HepG2 (cell line): ENCODE data around the gene RUVBL2. TPM values are rescaled to one million over a fixed set of nuclear protein-coding genes. Genes with fewer than 3 reads are reported as not detected.

ENCODE experiments used
- DNMT1 ChIP-seq: sonication (generic); formaldehyde crosslinking; IDR thresholded peaks from 2 replicates; pipeline ENCODE4 v1.5.1; 2020; ENCODE audit warnings: mild to moderate bottlenecking, missing genetic modification reagents
- ERF ChIP-seq: IDR thresholded peaks from 2 replicates; pipeline ENCODE4 v1.6.1; 2018; ENCODE audit warnings: missing biosample characterization, missing genetic modification reagents
- KDM2A ChIP-seq: sonication (generic); formaldehyde crosslinking; IDR thresholded peaks from 2 replicates; pipeline ENCODE4 v1.4.0; 2020; ENCODE audit warnings: low read depth, missing genetic modification reagents, borderline replicate concordance
- NRL ChIP-seq: sonication (generic); formaldehyde crosslinking; IDR thresholded peaks from 2 replicates; pipeline ENCODE4 v1.5.0; 2020; ENCODE audit warnings: missing genetic modification reagents, mild to moderate bottlenecking, moderate library complexity, borderline replicate concordance
- SP2 ChIP-seq: sonication (generic); formaldehyde crosslinking; IDR thresholded peaks from 2 replicates; pipeline ENCODE4 v1.5.1; 2020; ENCODE audit warnings: mild to moderate bottlenecking, missing genetic modification reagents
- STAT5B ChIP-seq: sonication (generic); formaldehyde crosslinking; IDR thresholded peaks from 2 replicates; pipeline ENCODE4 v1.4.0; 2020; ENCODE audit warnings: missing genetic modification reagents
- U2AF1 ChIP-seq: fragments of 200-400 bp; formaldehyde crosslinking; optimal IDR thresholded peaks from 2 replicates; pipeline ENCODE3; 2017; ENCODE audit warnings: mild to moderate bottlenecking, low read depth, low read length
- ZBED4 ChIP-seq: sonication (generic); formaldehyde crosslinking; IDR thresholded peaks from 2 replicates; pipeline ENCODE4 v1.4.0; 2020; ENCODE audit warnings: missing genetic modification reagents, borderline replicate concordance
- ZMYM2 ChIP-seq: sonication (generic); formaldehyde crosslinking; IDR thresholded peaks from 2 replicates; pipeline ENCODE4 v1.8.0; 2022; ENCODE audit warnings: mild to moderate bottlenecking, missing genetic modification reagents
- ZNF121 ChIP-seq: sonication (generic); formaldehyde crosslinking; IDR thresholded peaks from 2 replicates; pipeline ENCODE4 v1.5.0; 2020; ENCODE audit warnings: mild to moderate bottlenecking, missing genetic modification reagents
- ZNF136 ChIP-seq: sonication (generic); formaldehyde crosslinking; IDR thresholded peaks from 2 replicates; pipeline ENCODE4 v1.8.1; 2022; ENCODE audit warnings: low read depth, mild to moderate bottlenecking, moderate library complexity, missing genetic modification reagents
- ZNF180 ChIP-seq: sonication (generic); formaldehyde crosslinking; IDR thresholded peaks from 2 replicates; pipeline ENCODE4 v1.4.0; 2020; ENCODE audit warnings: low read depth, missing genetic modification reagents, borderline replicate concordance
- ZNF232 ChIP-seq: sonication (generic); formaldehyde crosslinking; IDR thresholded peaks from 2 replicates; pipeline ENCODE4 v1.4.0; 2020; ENCODE audit warnings: missing genetic modification reagents, borderline replicate concordance
- ZNF235 ChIP-seq: sonication (generic); formaldehyde crosslinking; IDR thresholded peaks from 2 replicates; pipeline ENCODE4 v1.8.1; 2023; ENCODE audit warnings: mild to moderate bottlenecking, missing genetic modification reagents, borderline replicate concordance
- ZNF558 ChIP-seq: sonication (generic); formaldehyde crosslinking; IDR thresholded peaks from 2 replicates; pipeline ENCODE4 v1.9.0; 2022; ENCODE audit warnings: mild to moderate bottlenecking, missing genetic modification reagents, borderline replicate concordance
- polyA plus RNA-seq, 8 experiments: library from polyadenylated mRNA; depleted of rRNA in 3 of 8; stranded (reverse) in 7 of 8; unstranded in 1 of 8; fragments of >200 nt; fragmentation: Illumina TruSeq in 4 of 8; extraction: Trizol in 4 of 8; gene quantifications; 2 replicates each; pipeline versions ENCODE4 v1.2.1 to v1.2.3, GENCODE V29; 2011 to 2016; ENCODE audit warnings: low read depth in 4 of 8, missing spikeins in 1 of 8, mixed read lengths in 1 of 8; ENCODE audit not compliant: insufficient read depth in 1 of 8
- total RNA-seq, 5 experiments: library from RNA; depleted of rRNA; stranded (reverse); fragments of >200 nt; fragmentation: Illumina TruSeq; extraction: Trizol; gene quantifications; 2 replicates each; pipeline ENCODE4 v1.2.3, GENCODE V29; 2016; ENCODE audit warnings: low read depth in 1 of 5
- TF ChIP-seq, protein P1 (sequence below): IDR thresholded peaks from 2 replicates; pipeline ENCODE4 v1.6.1; 2012; ENCODE audit warnings: inconsistent platforms
- TF ChIP-seq, protein P2 (sequence below): sonication (generic); formaldehyde crosslinking; IDR thresholded peaks from 2 replicates; pipeline ENCODE4 v1.5.0; 2020; ENCODE audit warnings: missing genetic modification reagents
- TF ChIP-seq, protein P3 (sequence below): sonication (generic); formaldehyde crosslinking; IDR thresholded peaks from 2 replicates; pipeline ENCODE4 v1.5.1; 2020; ENCODE audit warnings: mild to moderate bottlenecking, missing genetic modification reagents, moderate library complexity

Gene RUVBL2
- total and polyA plus RNA-seq, 2 of the 13 experiments (the other 11 are each of a cell fraction or from before 2014, with no cell fraction given) = 120 to 122 TPM

GRCh38 chr19:48946463-48947257 lies 47.0 kb upstream of the RUVBL2 start (continued):
- TF ChIP-seq NRL (CRISPR knock-in tag) (peak; percentile 48; the same call in 1 of the 2 replicates), ZBED4 (CRISPR knock-in tag) (no peak), ERF (CRISPR knock-in tag) (no peak), U2AF1 (no peak), SP2 (CRISPR knock-in tag) (peak; percentile 41; the same call in 1 of the 2 replicates), KDM2A (CRISPR knock-in tag) (no peak), ZNF136 (CRISPR knock-in tag) (no peak), ZNF232 (no peak), ZMYM2 (CRISPR knock-in tag) (no peak), ZNF121 (CRISPR knock-in tag) (no peak), ZNF558 (CRISPR knock-in tag) (no peak), ZNF235 (CRISPR knock-in tag) (no peak), ZNF180 (no peak), DNMT1 (CRISPR knock-in tag) (no peak), STAT5B (no peak)
- TF ChIP-seq, protein P1, sequence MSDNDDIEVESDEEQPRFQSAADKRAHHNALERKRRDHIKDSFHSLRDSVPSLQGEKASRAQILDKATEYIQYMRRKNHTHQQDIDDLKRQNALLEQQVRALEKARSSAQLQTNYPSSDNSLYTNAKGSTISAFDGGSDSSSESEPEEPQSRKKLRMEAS = peak; percentile 54; the same call in 1 of the 2 replicates
- TF ChIP-seq, protein P2, sequence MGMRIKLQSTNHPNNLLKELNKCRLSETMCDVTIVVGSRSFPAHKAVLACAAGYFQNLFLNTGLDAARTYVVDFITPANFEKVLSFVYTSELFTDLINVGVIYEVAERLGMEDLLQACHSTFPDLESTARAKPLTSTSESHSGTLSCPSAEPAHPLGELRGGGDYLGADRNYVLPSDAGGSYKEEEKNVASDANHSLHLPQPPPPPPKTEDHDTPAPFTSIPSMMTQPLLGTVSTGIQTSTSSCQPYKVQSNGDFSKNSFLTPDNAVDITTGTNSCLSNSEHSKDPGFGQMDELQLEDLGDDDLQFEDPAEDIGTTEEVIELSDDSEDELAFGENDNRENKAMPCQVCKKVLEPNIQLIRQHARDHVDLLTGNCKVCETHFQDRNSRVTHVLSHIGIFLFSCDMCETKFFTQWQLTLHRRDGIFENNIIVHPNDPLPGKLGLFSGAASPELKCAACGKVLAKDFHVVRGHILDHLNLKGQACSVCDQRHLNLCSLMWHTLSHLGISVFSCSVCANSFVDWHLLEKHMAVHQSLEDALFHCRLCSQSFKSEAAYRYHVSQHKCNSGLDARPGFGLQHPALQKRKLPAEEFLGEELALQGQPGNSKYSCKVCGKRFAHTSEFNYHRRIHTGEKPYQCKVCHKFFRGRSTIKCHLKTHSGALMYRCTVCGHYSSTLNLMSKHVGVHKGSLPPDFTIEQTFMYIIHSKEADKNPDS (CRISPR knock-in tag) = no peak
- TF ChIP-seq, protein P3, sequence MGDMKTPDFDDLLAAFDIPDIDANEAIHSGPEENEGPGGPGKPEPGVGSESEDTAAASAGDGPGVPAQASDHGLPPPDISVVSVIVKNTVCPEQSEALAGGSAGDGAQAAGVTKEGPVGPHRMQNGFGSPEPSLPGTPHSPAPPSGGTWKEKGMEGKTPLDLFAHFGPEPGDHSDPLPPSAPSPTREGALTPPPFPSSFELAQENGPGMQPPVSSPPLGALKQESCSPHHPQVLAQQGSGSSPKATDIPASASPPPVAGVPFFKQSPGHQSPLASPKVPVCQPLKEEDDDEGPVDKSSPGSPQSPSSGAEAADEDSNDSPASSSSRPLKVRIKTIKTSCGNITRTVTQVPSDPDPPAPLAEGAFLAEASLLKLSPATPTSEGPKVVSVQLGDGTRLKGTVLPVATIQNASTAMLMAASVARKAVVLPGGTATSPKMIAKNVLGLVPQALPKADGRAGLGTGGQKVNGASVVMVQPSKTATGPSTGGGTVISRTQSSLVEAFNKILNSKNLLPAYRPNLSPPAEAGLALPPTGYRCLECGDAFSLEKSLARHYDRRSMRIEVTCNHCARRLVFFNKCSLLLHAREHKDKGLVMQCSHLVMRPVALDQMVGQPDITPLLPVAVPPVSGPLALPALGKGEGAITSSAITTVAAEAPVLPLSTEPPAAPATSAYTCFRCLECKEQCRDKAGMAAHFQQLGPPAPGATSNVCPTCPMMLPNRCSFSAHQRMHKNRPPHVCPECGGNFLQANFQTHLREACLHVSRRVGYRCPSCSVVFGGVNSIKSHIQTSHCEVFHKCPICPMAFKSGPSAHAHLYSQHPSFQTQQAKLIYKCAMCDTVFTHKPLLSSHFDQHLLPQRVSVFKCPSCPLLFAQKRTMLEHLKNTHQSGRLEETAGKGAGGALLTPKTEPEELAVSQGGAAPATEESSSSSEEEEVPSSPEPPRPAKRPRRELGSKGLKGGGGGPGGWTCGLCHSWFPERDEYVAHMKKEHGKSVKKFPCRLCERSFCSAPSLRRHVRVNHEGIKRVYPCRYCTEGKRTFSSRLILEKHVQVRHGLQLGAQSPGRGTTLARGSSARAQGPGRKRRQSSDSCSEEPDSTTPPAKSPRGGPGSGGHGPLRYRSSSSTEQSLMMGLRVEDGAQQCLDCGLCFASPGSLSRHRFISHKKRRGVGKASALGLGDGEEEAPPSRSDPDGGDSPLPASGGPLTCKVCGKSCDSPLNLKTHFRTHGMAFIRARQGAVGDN (CRISPR knock-in tag) = peak; percentile 90
